Liver (tissue), 9 donors: ENCODE results near the gene NCOR2. TPM values are rescaled to one million over a fixed set of nuclear protein-coding genes. Genes with fewer than 3 reads are reported as not detected.

ENCODE experiments used
- DNase-seq: peaks from one replicate; pipeline ENCODE4 v3.0.0-alpha.2; 2017; ENCODE audit warnings: low spot score
- H3K27ac ChIP-seq, 2 donors: one replicate each; pipeline ENCODE4 v1.7.0; 2013; ENCODE audit warnings: inconsistent platforms in 2 of 2, low read length in 2 of 2, control low read depth in 1 of 2, low read depth in 1 of 2, mild to moderate bottlenecking in 1 of 2
- H3K27me3 ChIP-seq, 4 donors: one replicate each; pipeline versions ENCODE4 v1.6.1 to v1.7.0; 2013; ENCODE audit warnings: low read length in 3 of 4, inconsistent platforms in 1 of 4, mild to moderate bottlenecking in 1 of 4, moderate library complexity in 1 of 4; ENCODE audit not compliant: control insufficient read depth in 4 of 4, insufficient read depth in 4 of 4
- H3K36me3 ChIP-seq, 4 donors: one replicate each; pipeline versions ENCODE4 v1.6.1 to v1.7.0; 2013; ENCODE audit warnings: low read length in 3 of 4, mild to moderate bottlenecking in 3 of 4, low read depth in 1 of 4, moderate library complexity in 1 of 4; ENCODE audit not compliant: control insufficient read depth in 4 of 4, insufficient read depth in 3 of 4
- H3K4me1 ChIP-seq, 4 donors: one replicate each; pipeline versions ENCODE4 v1.6.1 to v1.7.0; 2013; ENCODE audit warnings: low read length in 3 of 4, mild to moderate bottlenecking in 3 of 4, moderate library complexity in 1 of 4; ENCODE audit not compliant: control insufficient read depth in 4 of 4, insufficient read depth in 4 of 4
- H3K4me3 ChIP-seq, 3 donors: one replicate each; pipeline versions ENCODE4 v1.6.1 to v1.7.0; 2013; ENCODE audit warnings: low read length in 3 of 3, control low read depth in 1 of 3, low read depth in 1 of 3, mild to moderate bottlenecking in 1 of 3
- H3K9ac ChIP-seq, 2 donors: one replicate each; pipeline ENCODE4 v1.7.0; 2013; ENCODE audit warnings: low read length in 2 of 2, mild to moderate bottlenecking in 2 of 2, moderate library complexity in 2 of 2, control low read depth in 1 of 2, low read depth in 1 of 2
- H3K9me3 ChIP-seq, 4 donors: one replicate each; pipeline versions ENCODE4 v1.6.1 to v1.7.0; 2013; ENCODE audit warnings: low read length in 3 of 4; ENCODE audit not compliant: control insufficient read depth in 4 of 4
- EGR1 ChIP-seq, 2 donors: IDR thresholded peaks; 2 replicates each; pipeline ENCODE4 v1.6.1; 2016 to 2018; ENCODE audit warnings: antibody characterized with exemption in 2 of 2, low read depth in 2 of 2
- FOXA1 ChIP-seq: IDR thresholded peaks from 2 replicates; pipeline ENCODE4 v1.6.1; 2016; ENCODE audit warnings: antibody characterized with exemption
- FOXA2 ChIP-seq: IDR thresholded peaks from 2 replicates; pipeline ENCODE4 v1.6.1; 2016; ENCODE audit warnings: antibody characterized with exemption
- GABPA ChIP-seq, 2 donors: IDR thresholded peaks in 1 of 2; conservative IDR thresholded peaks in 1 of 2; 2 replicates each; pipeline ENCODE4 v1.6.1; 2016; ENCODE audit warnings: antibody characterized with exemption in 2 of 2, mild to moderate bottlenecking in 1 of 2, moderate library complexity in 1 of 2
- HNF4A ChIP-seq, 2 donors: conservative IDR thresholded peaks; 2 replicates each; pipeline ENCODE4 v1.6.1; 2016; ENCODE audit warnings: antibody characterized with exemption in 2 of 2, mild to moderate bottlenecking in 2 of 2
- HNF4G ChIP-seq: IDR thresholded peaks from 2 replicates; pipeline ENCODE4 v1.6.1; 2016; ENCODE audit warnings: antibody characterized with exemption
- JUND ChIP-seq, 2 donors: IDR thresholded peaks; 2 replicates each; pipeline ENCODE4 v1.6.1; 2016; ENCODE audit warnings: antibody characterized with exemption in 2 of 2
- NR2F2 ChIP-seq: IDR thresholded peaks from 2 replicates; pipeline ENCODE4 v1.6.1; 2016; ENCODE audit warnings: antibody characterized with exemption
- RAD21 ChIP-seq, 2 donors: IDR thresholded peaks; 2 replicates each; pipeline ENCODE4 v1.6.1; 2016; ENCODE audit warnings: antibody characterized with exemption in 2 of 2, mild to moderate bottlenecking in 2 of 2
- RXRA ChIP-seq, 2 donors: IDR thresholded peaks; 2 replicates each; pipeline ENCODE4 v1.6.1; 2017 to 2018; ENCODE audit warnings: antibody characterized with exemption in 2 of 2, mild to moderate bottlenecking in 1 of 2
- SP1 ChIP-seq: IDR thresholded peaks from 2 replicates; pipeline ENCODE4 v1.6.1; 2018; ENCODE audit warnings: antibody characterized with exemption, mild to moderate bottlenecking
- TAF1 ChIP-seq: conservative IDR thresholded peaks from 2 replicates; pipeline ENCODE4 v1.6.1; 2016; ENCODE audit warnings: antibody characterized with exemption, mild to moderate bottlenecking
- YY1 ChIP-seq: IDR thresholded peaks from 2 replicates; pipeline ENCODE4 v1.6.1; 2016; ENCODE audit warnings: antibody characterized with exemption, mild to moderate bottlenecking
- WGBS: extraction: QIAGEN DNeasy Blood & Tissue Kit; methylation state at CpG from one replicate; pipeline ENCODE4 v1.1.7; 2013; 5-methylcytosine and 5-hydroxymethylcytosine counted together
- polyA plus RNA-seq, 2 donors: library from polyadenylated mRNA; stranded (reverse) in 1 of 2; unstranded in 1 of 2; fragments of 200-250 nt in 1 of 2; fragments of >200 nt in 1 of 2; fragmentation: Nextera tagmentation in 1 of 2; extraction: Ambion mirVana in 1 of 2; gene quantifications; one replicate each; pipeline versions ENCODE4 v1.2.1 to v1.2.3, GENCODE V29; 2013 to 2015
- total RNA-seq, 2 donors: library from RNA; depleted of rRNA; stranded (reverse); fragments of >200 nt; gene quantifications; one replicate each; pipeline ENCODE4 v1.2.3, GENCODE V29; 2014
- TF ChIP-seq, protein P1 (sequence below): IDR thresholded peaks from 2 replicates; pipeline ENCODE4 v1.6.1; 2016; ENCODE audit warnings: antibody characterized with exemption
- TF ChIP-seq, protein P2 (sequence below): IDR thresholded peaks from 2 replicates; pipeline ENCODE4 v1.6.1; 2016; ENCODE audit warnings: antibody characterized with exemption
- TF ChIP-seq, protein P3 (sequence below): IDR thresholded peaks from 2 replicates; pipeline ENCODE4 v1.6.1; 2016; ENCODE audit warnings: antibody characterized with exemption
- donor health status: healthy.
- donor health status: healthy.
- donor health status: healthy.
- donor health status: healthy.
- donor health status: healthy.

The NCOR2 gene
- total and polyA plus RNA-seq, 4 donors: 7.9 to 31.6 (median 18.1) TPM

DNA sequence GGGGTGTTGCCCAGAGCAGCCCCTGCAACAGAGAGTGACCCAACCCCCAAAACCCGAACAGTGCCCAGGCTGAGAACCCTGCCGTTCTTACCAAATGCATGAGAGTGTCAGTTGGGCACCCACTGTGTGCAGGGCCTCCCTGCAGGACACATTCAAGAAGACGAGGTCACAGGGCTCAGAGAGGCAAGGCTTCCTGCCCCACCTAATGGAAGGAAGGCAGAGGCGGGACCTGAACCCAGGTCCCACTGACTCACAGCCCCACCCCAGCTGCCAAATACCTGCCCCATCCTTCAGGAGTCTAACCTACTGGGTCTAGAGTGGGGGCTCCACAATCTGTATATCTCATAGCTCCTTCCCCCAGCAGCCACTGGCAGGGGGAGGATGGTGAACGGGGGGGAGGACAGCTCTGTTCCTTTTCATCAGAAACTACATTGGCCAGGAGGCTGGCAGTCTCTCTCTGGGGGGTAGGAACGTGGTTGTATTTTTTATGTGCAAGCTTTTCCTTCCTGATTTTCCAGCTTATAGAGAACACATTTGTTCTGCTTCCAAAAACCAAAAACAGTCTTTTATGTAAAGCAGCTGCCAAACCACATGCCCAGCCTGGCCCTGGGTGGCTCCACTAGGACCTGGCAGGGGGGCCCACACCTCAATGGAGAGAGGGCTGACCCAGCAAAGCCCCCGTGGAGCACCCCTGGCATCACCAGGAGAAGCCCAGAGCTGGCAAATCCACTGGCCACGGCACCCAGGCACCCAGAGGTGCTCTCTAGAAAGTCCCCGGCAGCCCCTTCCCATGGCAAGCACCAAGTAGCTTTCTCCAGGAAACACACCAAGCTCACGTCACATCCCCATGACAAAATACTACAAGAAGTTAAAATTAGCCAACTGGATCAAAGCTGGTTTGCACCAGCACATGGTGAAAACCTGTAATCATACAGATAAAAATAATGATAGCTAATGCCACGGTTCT is 17.0 kb downstream of the NCOR2 start:
- Histone ChIP-seq H3K4me3 (no peak overlapping the region), H3K9ac (no peak overlapping the region), H3K36me3 (no peaks in the 10 kb centered on the region), H3K27me3 (no peaks in the 10 kb centered on the region), H3K27ac (no peak overlapping the region), H3K9me3 (no peaks in the 10 kb centered on the region), H3K4me1 (peaks cover 2 to 29% (median 15%) of the 10 kb centered on the region in 4 donors)
- TF ChIP-seq GABPA (IDR thresholded peaks at IDR 0.05 in 1 of 2, conservative IDR thresholded peaks at IDR 0.05 in 1 of 2) (no peak), SP1 (no peak), EGR1 (IDR thresholded peaks at IDR 0.05; ENCODE audit: low read depth in 2 of 2) (no peak), TAF1 (no peak), NR2F2 (no peak)
- TF ChIP-seq, protein P1, sequence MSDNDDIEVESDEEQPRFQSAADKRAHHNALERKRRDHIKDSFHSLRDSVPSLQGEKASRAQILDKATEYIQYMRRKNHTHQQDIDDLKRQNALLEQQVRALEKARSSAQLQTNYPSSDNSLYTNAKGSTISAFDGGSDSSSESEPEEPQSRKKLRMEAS: no peak
- TF ChIP-seq, protein P2, sequence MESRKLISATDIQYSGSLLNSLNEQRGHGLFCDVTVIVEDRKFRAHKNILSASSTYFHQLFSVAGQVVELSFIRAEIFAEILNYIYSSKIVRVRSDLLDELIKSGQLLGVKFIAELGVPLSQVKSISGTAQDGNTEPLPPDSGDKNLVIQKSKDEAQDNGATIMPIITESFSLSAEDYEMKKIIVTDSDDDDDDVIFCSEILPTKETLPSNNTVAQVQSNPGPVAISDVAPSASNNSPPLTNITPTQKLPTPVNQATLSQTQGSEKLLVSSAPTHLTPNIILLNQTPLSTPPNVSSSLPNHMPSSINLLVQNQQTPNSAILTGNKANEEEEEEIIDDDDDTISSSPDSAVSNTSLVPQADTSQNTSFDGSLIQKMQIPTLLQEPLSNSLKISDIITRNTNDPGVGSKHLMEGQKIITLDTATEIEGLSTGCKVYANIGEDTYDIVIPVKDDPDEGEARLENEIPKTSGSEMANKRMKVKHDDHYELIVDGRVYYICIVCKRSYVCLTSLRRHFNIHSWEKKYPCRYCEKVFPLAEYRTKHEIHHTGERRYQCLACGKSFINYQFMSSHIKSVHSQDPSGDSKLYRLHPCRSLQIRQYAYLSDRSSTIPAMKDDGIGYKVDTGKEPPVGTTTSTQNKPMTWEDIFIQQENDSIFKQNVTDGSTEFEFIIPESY: no peak
- TF ChIP-seq, protein P3, sequence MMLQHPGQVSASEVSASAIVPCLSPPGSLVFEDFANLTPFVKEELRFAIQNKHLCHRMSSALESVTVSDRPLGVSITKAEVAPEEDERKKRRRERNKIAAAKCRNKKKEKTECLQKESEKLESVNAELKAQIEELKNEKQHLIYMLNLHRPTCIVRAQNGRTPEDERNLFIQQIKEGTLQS: no peak
- WGBS: 79% methylated on average over 11 of the region's 11 CpGs
- DNase-seq: no peak

DNA sequence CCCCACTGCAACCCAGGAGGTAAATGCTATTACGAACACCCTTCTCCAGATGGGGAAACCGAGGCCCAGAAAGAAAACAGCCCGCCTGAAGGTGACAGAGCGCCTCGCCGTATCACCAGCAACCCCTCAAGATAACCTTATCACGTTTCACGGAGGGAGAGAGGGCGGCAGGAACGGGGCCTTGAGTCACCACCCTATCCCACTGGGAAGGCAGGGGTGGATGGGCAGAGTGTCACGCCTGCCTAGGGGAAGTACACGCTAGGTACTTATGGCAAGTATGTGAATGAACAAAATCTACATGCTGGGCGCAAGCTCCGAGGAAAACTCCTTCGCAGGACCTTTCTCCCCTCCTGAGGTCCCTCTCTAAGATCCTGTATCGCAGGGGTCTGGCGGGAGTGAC is 17.8 kb downstream of the NCOR2 start:
- Histone ChIP-seq H3K4me3 (no peak overlapping the region), H3K36me3 (no peaks in the 10 kb centered on the region), H3K9ac (no peak overlapping the region), H3K4me1 (peaks cover 2 to 23% (median 9%) of the 10 kb centered on the region in 4 donors), H3K9me3 (no peaks in the 10 kb centered on the region), H3K27me3 (no peaks in the 10 kb centered on the region), H3K27ac (no peak overlapping the region)
- TF ChIP-seq, protein P1: no peak
- TF ChIP-seq FOXA2 (no peak), EGR1 (IDR thresholded peaks at IDR 0.05; ENCODE audit: low read depth in 2 of 2) (no peak), RXRA (IDR thresholded peaks at IDR 0.05) (no peak), RAD21 (IDR thresholded peaks at IDR 0.05) (no peak), JUND (IDR thresholded peaks at IDR 0.05) (no peak), SP1 (no peak), YY1 (no peak), HNF4A (conservative IDR thresholded peaks at IDR 0.05) (no peak), TAF1 (no peak), HNF4G (no peak), GABPA (IDR thresholded peaks at IDR 0.05 in 1 of 2, conservative IDR thresholded peaks at IDR 0.05 in 1 of 2) (no peak), FOXA1 (no peak)
- TF ChIP-seq, protein P2: no peak
- TF ChIP-seq, protein P3: no peak
- DNase-seq: no peak
- 90% methylated on average over 17 of the region's 17 CpGs for WGBS
